ENCODE results near the gene PPY.
"Not testable (repeated sequence)": the region's sequence is repeated elsewhere in the genome, so short reads cannot be mapped to it uniquely, and the experiment has no call there.

Gene PPY

DNA sequence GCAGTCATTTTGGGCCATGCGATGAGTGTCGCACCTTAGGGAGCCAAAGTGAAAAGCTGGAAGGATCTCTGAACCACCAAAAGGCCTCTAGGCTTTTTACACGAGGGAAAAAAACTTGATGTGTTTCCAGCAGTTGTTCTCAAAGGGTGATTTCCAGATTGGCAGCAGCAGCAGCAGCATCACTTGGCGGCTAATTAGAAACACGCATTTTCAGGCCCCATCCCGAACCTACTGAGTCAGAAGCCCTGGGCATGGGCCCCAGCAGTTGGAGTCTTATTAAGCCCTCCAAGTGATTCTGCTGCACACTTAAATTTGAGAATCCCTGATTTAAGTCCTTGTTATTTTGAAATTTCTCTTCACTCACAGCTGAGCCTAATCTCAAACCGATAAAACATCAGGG, 36.7 kb upstream of the PPY start:
- Histone ChIP-seq H3K9me3 (ENCODE audit: control insufficient read depth, insufficient read depth, low read length) (no peaks in the 10 kb centered on the region), H3K27me3 (ENCODE audit: control insufficient read depth, insufficient read depth, low read length) (no peaks in the 10 kb centered on the region; the same call in 1 of the 2 replicates), H3K27ac (ENCODE audit: low read length) (no peak overlapping the region), H3K36me3 (ENCODE audit: control insufficient read depth, insufficient read depth, low read length) (no peaks in the 10 kb centered on the region), H3K4me1 (ENCODE audit: control insufficient read depth, insufficient read depth, low read length) (no peaks in the 10 kb centered on the region), H3K4me3 (ENCODE audit: low read length) (no peak overlapping the region)
- no CpG with 5 or more reads among the region's 7 CpGs for WGBS (ENCODE audit: insufficient coverage, insufficient read length)
- no peak for DNase-seq (ENCODE audit: low read depth, low spot score)

DNA sequence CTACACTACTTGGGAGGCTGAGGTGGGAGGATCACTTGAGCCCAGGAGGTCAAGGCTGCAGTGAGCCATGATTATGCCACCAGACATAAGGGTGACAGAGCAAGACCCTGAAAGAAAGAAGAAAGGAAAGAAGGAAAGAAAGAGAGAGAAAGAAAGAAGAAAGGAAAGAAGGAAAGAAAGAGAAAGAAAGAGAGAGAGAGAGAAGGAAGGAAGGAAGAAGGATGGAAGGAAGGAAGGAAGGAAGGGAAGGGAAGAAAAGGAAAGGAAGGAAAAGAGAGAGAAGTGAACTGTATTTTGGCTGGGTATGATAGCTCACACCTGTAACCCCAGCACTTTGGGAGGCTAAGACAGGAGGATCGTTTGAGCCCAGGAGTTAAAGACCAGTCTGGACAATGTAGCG, 35.8 kb upstream of the PPY start:
- H3K36me3 ChIP-seq (ENCODE audit: control insufficient read depth, insufficient read depth, low read length) = no peaks in the 10 kb centered on the region

DNA sequence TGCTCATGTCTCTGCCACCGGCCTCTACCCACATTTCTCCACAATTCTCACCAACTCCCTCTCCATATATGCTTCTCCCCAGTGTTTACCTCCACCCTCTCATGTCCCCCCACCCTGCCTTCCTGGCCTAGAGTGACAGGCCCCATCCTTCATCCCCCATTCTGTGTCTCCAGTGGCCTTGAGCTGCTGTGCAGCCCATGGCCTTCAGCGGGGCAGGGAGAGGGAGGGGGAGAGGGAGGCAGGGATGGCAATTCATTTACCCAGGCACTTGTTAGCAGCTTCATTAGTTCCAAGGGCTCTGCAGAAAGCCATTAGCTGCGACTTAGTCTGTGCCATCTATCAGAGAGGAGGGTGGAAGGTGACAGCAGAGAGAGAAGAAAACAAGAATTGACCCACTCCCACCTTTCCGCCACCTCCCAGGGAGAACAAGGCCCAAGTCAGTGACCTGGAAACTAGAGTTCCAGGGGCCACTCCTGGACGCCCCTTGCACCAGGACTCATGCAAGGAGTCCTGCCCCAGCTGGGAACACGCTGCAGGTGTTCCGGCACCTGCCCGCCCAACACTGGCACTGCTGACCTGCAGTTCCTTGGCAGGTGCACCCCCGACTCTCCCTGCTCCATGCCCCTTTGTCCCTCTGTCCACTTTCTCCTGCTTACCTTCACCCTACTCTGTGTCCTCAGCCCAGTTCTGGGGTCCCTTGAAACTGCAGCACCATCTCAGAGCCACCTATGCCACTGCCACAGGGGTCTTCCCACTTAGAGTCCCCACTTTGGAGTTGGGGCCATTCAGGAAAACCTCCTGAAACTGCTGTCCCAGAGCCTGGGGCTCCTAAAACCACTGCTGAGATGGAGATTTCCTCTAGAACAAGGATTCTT, 34.9 kb upstream of the PPY start:
- WGBS (ENCODE audit: insufficient coverage, insufficient read length) = 100% methylated on average over 1 of the region's 9 CpGs
- DNase-seq (ENCODE audit: low read depth, low spot score) = no peak
- no peak overlapping the region for H3K27ac ChIP-seq (ENCODE audit: low read length)
- no peaks in the 10 kb centered on the region for H3K36me3 ChIP-seq (ENCODE audit: control insufficient read depth, insufficient read depth, low read length)
- H3K27me3 ChIP-seq (ENCODE audit: control insufficient read depth, insufficient read depth, low read length) = no peaks in the 10 kb centered on the region
- H3K4me1 ChIP-seq (ENCODE audit: control insufficient read depth, insufficient read depth, low read length) = no peaks in the 10 kb centered on the region
- H3K9me3 ChIP-seq (ENCODE audit: control insufficient read depth, insufficient read depth, low read length) = no peaks in the 10 kb centered on the region
- H3K4me3 ChIP-seq (ENCODE audit: low read length) = no peak overlapping the region

More for the DNA sequence above, 35.8 kb upstream of the PPY start:
- no peak overlapping the region for H3K4me3 ChIP-seq (ENCODE audit: low read length)
- H3K27ac ChIP-seq (ENCODE audit: low read length) = no peak overlapping the region
- no CpG with 5 or more reads among the region's 2 CpGs for WGBS (ENCODE audit: insufficient coverage, insufficient read length)
- no peaks in the 10 kb centered on the region for H3K4me1 ChIP-seq (ENCODE audit: control insufficient read depth, insufficient read depth, low read length)
- no peaks in the 10 kb centered on the region; the same call in 1 of the 2 replicates for H3K27me3 ChIP-seq (ENCODE audit: control insufficient read depth, insufficient read depth, low read length)
- DNase-seq (ENCODE audit: low read depth, low spot score) = no peak
- no peaks in the 10 kb centered on the region for H3K9me3 ChIP-seq (ENCODE audit: control insufficient read depth, insufficient read depth, low read length)

DNA sequence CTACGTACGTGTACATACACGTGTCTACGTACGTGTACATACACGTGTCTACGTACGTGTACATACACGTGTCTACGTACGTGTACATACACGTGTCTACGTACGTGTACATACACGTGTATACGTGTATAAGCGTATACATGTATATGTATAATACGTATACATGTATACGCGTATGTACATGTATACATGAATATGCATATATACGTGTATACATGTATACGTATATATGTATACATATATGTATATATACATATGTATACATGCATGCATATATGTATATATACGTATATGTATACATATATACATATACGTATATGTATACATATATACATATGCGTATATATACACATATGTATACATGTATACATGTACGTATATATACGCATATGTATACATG, 33.6 kb upstream of the PPY start:
- WGBS (ENCODE audit: insufficient coverage, insufficient read length) = no CpG with 5 or more reads among the region's 27 CpGs
- Histone ChIP-seq H3K27ac (ENCODE audit: low read length) (no peak overlapping the region), H3K4me1 (ENCODE audit: control insufficient read depth, insufficient read depth, low read length) (no peaks in the 10 kb centered on the region), H3K36me3 (ENCODE audit: control insufficient read depth, insufficient read depth, low read length) (no peaks in the 10 kb centered on the region), H3K9me3 (ENCODE audit: control insufficient read depth, insufficient read depth, low read length) (no peaks in the 10 kb centered on the region), H3K4me3 (ENCODE audit: low read length) (no peak overlapping the region), H3K27me3 (ENCODE audit: control insufficient read depth, insufficient read depth, low read length) (no peaks in the 10 kb centered on the region)
- no peak for DNase-seq (ENCODE audit: low read depth, low spot score)

DNA sequence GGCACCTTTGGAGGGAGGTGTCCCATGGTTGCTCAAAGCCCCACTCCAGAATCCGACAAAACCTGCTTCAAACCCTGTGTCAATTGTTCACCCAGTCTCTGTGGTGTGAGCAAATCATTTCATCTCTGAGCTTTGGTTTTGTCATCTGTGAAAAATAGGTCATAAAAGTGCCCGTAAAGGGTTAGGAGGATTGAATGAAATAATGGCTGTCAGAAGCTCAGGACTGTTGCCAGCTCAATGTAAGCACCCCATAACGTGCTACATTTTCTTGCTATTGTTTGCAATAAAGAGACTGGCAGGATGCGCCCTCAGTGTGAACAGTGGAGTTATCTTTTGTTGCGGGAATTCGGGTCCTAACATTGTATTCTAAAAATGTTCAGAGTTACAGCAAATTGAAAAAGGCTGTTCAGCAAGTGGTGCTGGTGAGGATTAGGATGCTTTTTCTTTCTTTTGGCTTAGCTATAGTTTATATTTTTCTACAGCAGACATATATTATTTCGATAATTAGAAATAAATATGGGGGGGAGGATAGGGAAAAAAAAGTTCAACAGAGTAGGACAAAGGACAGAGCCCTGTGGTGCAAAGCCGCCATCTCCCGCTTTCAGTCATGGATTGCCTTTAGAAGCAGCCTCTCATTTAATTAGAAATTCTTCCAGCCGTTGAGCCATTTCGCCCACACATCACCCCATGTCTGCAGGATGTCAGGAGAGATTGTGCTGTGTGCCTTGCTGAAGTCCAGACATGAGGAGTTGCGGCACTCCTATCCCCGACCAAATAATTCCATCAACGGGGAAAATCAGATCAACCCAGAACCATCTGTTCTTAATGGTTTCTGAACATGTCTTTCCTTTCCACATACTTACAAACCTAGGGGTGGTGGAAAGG, 32.3 kb upstream of the PPY start:
- no CpG with 5 or more reads among the region's 14 CpGs for WGBS (ENCODE audit: insufficient coverage, insufficient read length)
- no peaks in the 10 kb centered on the region for H3K4me1 ChIP-seq (ENCODE audit: control insufficient read depth, insufficient read depth, low read length)
- no peaks in the 10 kb centered on the region for H3K36me3 ChIP-seq (ENCODE audit: control insufficient read depth, insufficient read depth, low read length)
- no peak overlapping the region for H3K4me3 ChIP-seq (ENCODE audit: low read length)
- H3K27me3 ChIP-seq (ENCODE audit: control insufficient read depth, insufficient read depth, low read length) = no peaks in the 10 kb centered on the region
- no peak for DNase-seq (ENCODE audit: low read depth, low spot score)
- no peaks in the 10 kb centered on the region for H3K9me3 ChIP-seq (ENCODE audit: control insufficient read depth, insufficient read depth, low read length)
- H3K27ac ChIP-seq (ENCODE audit: low read length) = no peak overlapping the region

DNA sequence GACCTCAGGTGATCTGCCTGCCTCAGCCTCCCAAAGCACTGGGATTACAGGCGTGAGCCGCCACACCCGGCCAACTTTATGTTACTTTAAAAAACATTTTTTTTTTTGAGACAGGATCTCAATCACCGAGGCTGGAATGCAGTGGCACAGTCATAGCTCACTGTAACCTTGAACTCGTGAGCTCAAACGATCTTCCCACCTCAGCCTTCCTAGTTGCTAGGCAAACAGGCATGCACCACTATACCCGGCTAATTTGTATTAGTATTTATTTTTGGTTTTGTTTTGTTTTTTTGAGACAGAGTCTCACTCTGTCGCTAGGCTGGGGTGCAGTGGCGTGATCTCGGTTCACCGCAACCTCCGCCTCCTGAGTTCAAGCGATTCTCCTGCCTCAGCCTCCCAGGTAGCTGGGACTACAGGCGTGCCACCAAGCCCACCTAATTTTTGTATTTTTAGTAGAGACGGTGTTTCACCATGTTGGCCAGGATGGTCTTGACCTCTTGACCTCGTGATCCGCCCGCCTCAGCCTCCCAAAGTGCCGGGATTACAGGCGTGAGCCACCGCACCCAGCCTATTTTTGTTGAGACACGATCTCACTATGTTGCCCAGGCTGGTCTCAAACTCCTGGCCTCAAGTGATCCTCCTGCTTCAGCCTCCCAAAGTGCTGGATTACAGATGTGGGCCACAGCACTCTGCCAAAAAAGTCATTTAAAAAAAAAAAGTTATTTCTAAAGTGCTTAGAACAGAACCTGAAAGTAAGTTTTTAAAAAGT, 30.4 kb upstream of the PPY start:
- H3K9me3 ChIP-seq (ENCODE audit: control insufficient read depth, insufficient read depth, low read length); H3K4me1 ChIP-seq (ENCODE audit: control insufficient read depth, insufficient read depth, low read length); H3K27ac ChIP-seq (ENCODE audit: low read length); H3K36me3 ChIP-seq (ENCODE audit: control insufficient read depth, insufficient read depth, low read length); H3K27me3 ChIP-seq (ENCODE audit: control insufficient read depth, insufficient read depth, low read length); DNase-seq (ENCODE audit: low read depth, low spot score); H3K4me3 ChIP-seq (ENCODE audit: low read length): not testable (repeated sequence)
- no CpG with 5 or more reads among the region's 22 CpGs for WGBS (ENCODE audit: insufficient coverage, insufficient read length)

DNA sequence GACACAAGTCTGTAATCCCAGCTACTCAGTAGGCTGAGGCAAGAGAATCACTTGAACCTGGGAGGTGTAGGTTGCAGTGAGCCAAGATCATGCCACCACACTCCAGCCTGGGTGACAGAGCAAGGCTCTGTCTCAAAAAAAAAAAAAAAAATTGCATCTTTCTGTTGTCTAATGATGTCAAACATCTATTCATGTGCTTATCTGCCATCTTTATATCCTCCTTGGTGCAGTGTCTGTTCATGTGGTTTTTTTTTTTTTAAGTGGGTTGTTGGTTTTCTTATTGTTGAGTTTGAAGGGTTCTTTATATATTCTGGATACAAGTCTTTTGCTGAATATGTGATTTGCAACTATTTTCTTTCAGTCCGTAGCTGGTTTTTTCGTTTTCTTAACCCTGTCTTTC, 29.2 kb upstream of the PPY start:
- not testable (repeated sequence) for H3K27ac ChIP-seq (ENCODE audit: low read length); H3K4me3 ChIP-seq (ENCODE audit: low read length); DNase-seq (ENCODE audit: low read depth, low spot score); H3K9me3 ChIP-seq (ENCODE audit: control insufficient read depth, insufficient read depth, low read length); H3K27me3 ChIP-seq (ENCODE audit: control insufficient read depth, insufficient read depth, low read length); H3K36me3 ChIP-seq (ENCODE audit: control insufficient read depth, insufficient read depth, low read length); H3K4me1 ChIP-seq (ENCODE audit: control insufficient read depth, insufficient read depth, low read length)
- no CpG with 5 or more reads among the region's 2 CpGs for WGBS (ENCODE audit: insufficient coverage, insufficient read length)

DNA sequence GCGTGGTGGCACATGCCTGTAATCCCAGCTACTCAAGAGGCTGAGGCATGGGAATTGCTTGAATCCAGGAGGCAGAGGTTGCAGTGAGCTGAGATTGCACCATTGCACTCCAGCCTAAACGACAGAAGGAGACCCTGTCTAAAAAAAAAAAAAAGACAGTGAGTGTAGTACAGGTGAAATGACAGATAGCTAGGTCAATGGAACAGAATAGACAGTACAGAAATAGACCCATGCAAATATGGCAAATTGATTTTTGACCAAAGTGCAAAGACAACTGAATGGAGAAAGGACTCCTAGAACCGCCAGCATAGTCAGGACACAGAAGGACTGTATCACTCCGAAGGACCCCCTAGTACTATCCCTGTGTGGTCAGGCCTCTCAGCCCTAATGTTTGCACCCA, 28.1 kb upstream of the PPY start:
- Histone ChIP-seq H3K4me3 (ENCODE audit: low read length) (no peak overlapping the region), H3K9me3 (ENCODE audit: control insufficient read depth, insufficient read depth, low read length) (no peaks in the 10 kb centered on the region), H3K27me3 (ENCODE audit: control insufficient read depth, insufficient read depth, low read length) (no peaks in the 10 kb centered on the region), H3K4me1 (ENCODE audit: control insufficient read depth, insufficient read depth, low read length) (no peaks in the 10 kb centered on the region), H3K36me3 (ENCODE audit: control insufficient read depth, insufficient read depth, low read length) (no peaks in the 10 kb centered on the region), H3K27ac (ENCODE audit: low read length) (no peak overlapping the region)
- no peak for DNase-seq (ENCODE audit: low read depth, low spot score)
- no CpG with 5 or more reads among the region's 4 CpGs for WGBS (ENCODE audit: insufficient coverage, insufficient read length)

DNA sequence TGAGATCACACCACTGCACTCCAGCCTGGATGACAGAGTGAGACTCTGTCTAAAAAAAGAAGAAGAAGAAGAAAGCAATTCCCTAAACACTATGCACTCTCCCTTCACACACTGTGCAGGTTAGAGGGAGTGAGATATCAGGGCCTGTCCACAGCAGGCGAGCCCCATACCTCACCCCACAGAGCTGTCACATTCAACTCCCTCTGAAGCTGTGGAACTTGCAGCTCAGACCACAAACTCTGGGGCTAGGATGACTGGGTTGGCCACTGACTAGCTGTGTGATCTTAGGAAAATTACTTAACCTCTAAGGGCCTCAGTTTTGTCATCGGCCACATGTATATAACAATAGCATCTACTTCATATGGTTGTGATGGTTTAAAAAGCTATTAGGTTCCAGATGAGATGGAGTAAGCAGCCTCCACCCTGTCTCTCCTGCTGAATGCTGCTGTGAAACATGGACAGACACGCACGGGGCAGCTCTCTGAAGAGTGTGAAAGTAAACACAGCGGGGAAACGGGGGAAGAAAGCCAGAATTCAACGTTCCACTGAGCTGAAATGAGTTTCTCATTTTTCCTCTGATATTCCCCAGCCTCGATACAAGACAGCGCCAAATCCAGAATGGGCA, 25.1 kb upstream of the PPY start:
- WGBS (ENCODE audit: insufficient coverage, insufficient read length) = no CpG with 5 or more reads among the region's 9 CpGs
- no peaks in the 10 kb centered on the region for H3K4me1 ChIP-seq (ENCODE audit: control insufficient read depth, insufficient read depth, low read length)
- no peaks in the 10 kb centered on the region for H3K27me3 ChIP-seq (ENCODE audit: control insufficient read depth, insufficient read depth, low read length)
- no peaks in the 10 kb centered on the region for H3K36me3 ChIP-seq (ENCODE audit: control insufficient read depth, insufficient read depth, low read length)
- H3K4me3 ChIP-seq (ENCODE audit: low read length) = no peak overlapping the region
- no peak overlapping the region for H3K27ac ChIP-seq (ENCODE audit: low read length)
- no peak for DNase-seq (ENCODE audit: low read depth, low spot score)
- H3K9me3 ChIP-seq (ENCODE audit: control insufficient read depth, insufficient read depth, low read length) = no peaks in the 10 kb centered on the region

DNA sequence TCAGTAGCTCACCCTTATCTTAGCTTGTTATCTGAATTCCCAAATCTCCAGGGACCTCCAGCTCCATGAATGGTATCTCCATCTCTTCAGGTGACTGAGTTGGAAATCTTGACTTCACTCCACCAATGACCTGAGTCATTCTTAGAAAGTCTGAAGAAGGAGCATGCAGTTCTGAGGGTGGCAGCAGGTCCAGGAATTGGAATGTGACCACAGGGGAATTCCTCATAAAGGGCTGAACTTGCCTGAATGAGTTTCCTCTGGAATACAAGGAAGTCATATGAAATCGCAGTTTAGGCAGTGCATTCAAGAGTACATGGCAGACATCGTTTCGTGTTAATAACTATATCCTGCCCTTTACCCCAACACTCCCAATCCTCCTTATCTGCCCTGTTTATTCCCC, 24.0 kb upstream of the PPY start:
- no peaks in the 10 kb centered on the region for H3K36me3 ChIP-seq (ENCODE audit: control insufficient read depth, insufficient read depth, low read length)
- WGBS (ENCODE audit: insufficient coverage, insufficient read length) = no CpG with 5 or more reads among the region's 3 CpGs
- no peaks in the 10 kb centered on the region for H3K27me3 ChIP-seq (ENCODE audit: control insufficient read depth, insufficient read depth, low read length)
- DNase-seq (ENCODE audit: low read depth, low spot score) = no peak
- no peak overlapping the region for H3K27ac ChIP-seq (ENCODE audit: low read length)
- H3K4me3 ChIP-seq (ENCODE audit: low read length) = no peak overlapping the region
- no peaks in the 10 kb centered on the region for H3K9me3 ChIP-seq (ENCODE audit: control insufficient read depth, insufficient read depth, low read length)
- no peaks in the 10 kb centered on the region for H3K4me1 ChIP-seq (ENCODE audit: control insufficient read depth, insufficient read depth, low read length)
